Measurements from ENCODE around the gene SHKBP1. TPM values are rescaled to one million over a fixed set of nuclear protein-coding genes. Genes with fewer than 3 reads are reported as not detected.
"Not testable (repeated sequence)": the region's sequence is repeated elsewhere in the genome, so short reads cannot be mapped to it uniquely, and the experiment has no call there.

The SHKBP1 gene
- total and polyA plus RNA-seq, 2 experiments from 2014 or later: 36.3 to 62.2 TPM

DNA sequence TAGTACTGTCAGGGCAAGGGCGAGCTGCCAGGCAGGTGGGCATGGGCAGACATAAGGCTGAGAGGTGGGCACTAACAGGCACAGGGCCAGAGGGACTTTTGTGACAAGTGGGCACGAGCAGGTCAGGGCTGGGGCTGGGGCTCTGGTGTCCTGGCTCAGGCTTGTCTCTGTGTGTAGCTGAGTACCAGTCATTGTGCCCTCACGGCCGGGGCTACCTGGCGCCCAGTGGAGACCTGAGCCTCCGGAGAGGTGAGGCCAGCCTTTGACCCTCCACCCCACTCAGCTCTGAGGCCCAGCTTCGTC, 46.1 kb downstream of the SHKBP1 start:
- in situ Hi-C loops (cut with MboI): no loop called here
- H3K79me2 ChIP-seq (ENCODE audit: insufficient read depth): no peaks in the 10 kb centered on the region
- no peaks in the 10 kb centered on the region for H3F3A ChIP-seq (ENCODE audit: insufficient read depth)
- no peaks in the 10 kb centered on the region for H3K4me1 ChIP-seq (ENCODE audit: insufficient read depth)
- no peak for TF ChIP-seq EZH2 (IDR thresholded peaks at IDR 0.05; ENCODE audit: insufficient read depth, poor library complexity, severe bottlenecking)
- no peak for TF ChIP-seq EZH2phosphoT487 (IDR thresholded peaks at IDR 0.05; ENCODE audit: insufficient read depth, low read depth)
- H4K20me1 ChIP-seq (ENCODE audit: insufficient read depth): no peaks in the 10 kb centered on the region
- no peak overlapping the region for H2AFZ ChIP-seq
- no peak overlapping the region for H3K4me2 ChIP-seq (ENCODE audit: unreplicated experiment)
- no peak overlapping the region for H3K27ac ChIP-seq
- no peaks in the 10 kb centered on the region for H3K27me3 ChIP-seq (replicated peaks; ENCODE audit: insufficient read depth)
- 0 out of 2 replicates have a peak, but pooled peaks cover 3% of the 10 kb centered on the region for H3K36me3 ChIP-seq (ENCODE audit: low read depth)
- DNase-seq: no peak
- no peak overlapping the region for H3K9ac ChIP-seq
- H3K9me3 ChIP-seq (ENCODE audit: low read depth): no peaks in the 10 kb centered on the region
- no peak overlapping the region for H3K4me3 ChIP-seq
- WGBS, 2 experiments (ENCODE audit: low coverage in 1 of 2, low lambda C conversion rate in 2 of 2, missing lambda C conversion rate in 2 of 2): 95 to 100% methylated on average over 5 to 7 of the region's 7 CpGs
- no peaks in the 10 kb centered on the region for H3K9me2 ChIP-seq (ENCODE audit: insufficient read depth)

- Histone ChIP-seq H3K9me2 (ENCODE audit: insufficient read depth) (no peaks in the 10 kb centered on the region), H3K79me2 (ENCODE audit: insufficient read depth) (no peaks in the 10 kb centered on the region), H3K9ac (no peak overlapping the region), H4K20me1 (ENCODE audit: insufficient read depth) (no peaks in the 10 kb centered on the region), H3K36me3 (ENCODE audit: low read depth) (no peaks in the 10 kb centered on the region), H3F3A (ENCODE audit: insufficient read depth) (no peaks in the 10 kb centered on the region), H3K4me3 (no peak overlapping the region), H3K27me3 (replicated peaks; ENCODE audit: insufficient read depth) (no peaks in the 10 kb centered on the region), H3K27ac (no peak overlapping the region), H3K4me1 (ENCODE audit: insufficient read depth) (no peaks in the 10 kb centered on the region), H3K4me2 (ENCODE audit: unreplicated experiment) (no peak overlapping the region), H2AFZ (no peak overlapping the region), H3K9me3 (ENCODE audit: low read depth) (no peaks in the 10 kb centered on the region)
- in situ Hi-C loops (cut with MboI): no loop called here
- DNase-seq: no peak
- WGBS, 2 experiments (ENCODE audit: low coverage in 1 of 2, low lambda C conversion rate in 2 of 2, missing lambda C conversion rate in 2 of 2): 71% methylated on average over 38 to 41 of the region's 41 CpGs
- TF ChIP-seq EZH2phosphoT487 (IDR thresholded peaks at IDR 0.05; ENCODE audit: insufficient read depth, low read depth): no peak
- TF ChIP-seq EZH2 (IDR thresholded peaks at IDR 0.05; ENCODE audit: insufficient read depth, poor library complexity, severe bottlenecking): no peak
Observed at GRCh38 chr19:40623403-40624251, 47.0 kb downstream of the SHKBP1 start.

- in situ Hi-C loops (cut with MboI): not testable (repeated sequence)
Observed at GRCh38 chr19:40624369-40625153, 47.9 kb downstream of the SHKBP1 start.

GRCh38 chr19:40625406-40626120, 48.9 kb downstream of the SHKBP1 start:
- no peaks in the 10 kb centered on the region; the same call in 1 of the 2 replicates for H3K36me3 ChIP-seq (ENCODE audit: low read depth)
- no peak overlapping the region for H3K4me3 ChIP-seq
- H4K20me1 ChIP-seq (ENCODE audit: insufficient read depth): no peaks in the 10 kb centered on the region
- no peaks in the 10 kb centered on the region for H3K4me1 ChIP-seq (ENCODE audit: insufficient read depth)
- H2AFZ ChIP-seq: no peak overlapping the region
- 66 to 75% methylated on average over 7 of the region's 7 CpGs for WGBS, 2 experiments (ENCODE audit: low coverage in 1 of 2, low lambda C conversion rate in 2 of 2, missing lambda C conversion rate in 2 of 2)
- TF ChIP-seq EZH2phosphoT487 (IDR thresholded peaks at IDR 0.05; ENCODE audit: insufficient read depth, low read depth) (no peak), EZH2 (IDR thresholded peaks at IDR 0.05; ENCODE audit: insufficient read depth, poor library complexity, severe bottlenecking) (no peak)
- no peak overlapping the region for H3K4me2 ChIP-seq (ENCODE audit: unreplicated experiment)
- no peaks in the 10 kb centered on the region for H3K79me2 ChIP-seq (ENCODE audit: insufficient read depth)
- H3F3A ChIP-seq (ENCODE audit: insufficient read depth): no peaks in the 10 kb centered on the region
- in situ Hi-C loops (cut with MboI): no loop called here
- no peaks in the 10 kb centered on the region for H3K27me3 ChIP-seq (replicated peaks; ENCODE audit: insufficient read depth)
- no peak for DNase-seq
- H3K9me2 ChIP-seq (ENCODE audit: insufficient read depth): no peaks in the 10 kb centered on the region
- H3K9me3 ChIP-seq (ENCODE audit: low read depth): no peaks in the 10 kb centered on the region
- H3K27ac ChIP-seq: no peak overlapping the region
- no peak overlapping the region for H3K9ac ChIP-seq

More at GRCh38 chr19:40624369-40625153, 47.9 kb downstream of the SHKBP1 start:
- H3K79me2 ChIP-seq (ENCODE audit: insufficient read depth); H3K27ac ChIP-seq; H2AFZ ChIP-seq; H3K4me2 ChIP-seq (ENCODE audit: unreplicated experiment); H3F3A ChIP-seq (ENCODE audit: insufficient read depth); DNase-seq; H4K20me1 ChIP-seq (ENCODE audit: insufficient read depth); H3K4me3 ChIP-seq; H3K9ac ChIP-seq; H3K36me3 ChIP-seq (ENCODE audit: low read depth); H3K9me3 ChIP-seq (ENCODE audit: low read depth); H3K4me1 ChIP-seq (ENCODE audit: insufficient read depth); H3K9me2 ChIP-seq (ENCODE audit: insufficient read depth); H3K27me3 ChIP-seq (replicated peaks; ENCODE audit: insufficient read depth): not testable (repeated sequence)
- 87 to 89% methylated on average over 14 of the region's 14 CpGs for WGBS, 2 experiments (ENCODE audit: low coverage in 1 of 2, low lambda C conversion rate in 2 of 2, missing lambda C conversion rate in 2 of 2)

Data from GM23248 (cell line).